Spleen (tissue), 7 donors: ENCODE measurements around the gene RAE1.

Experiments
- CTCF ChIP-seq, 11 experiments: fragments of 200-600 bp in 7 of 11; fragments of 450-650 bp in 4 of 11; sonication (generic) in 4 of 11; IDR thresholded peaks in 8 of 11; conservative IDR thresholded peaks in 3 of 11; 1 replicate in 7 of 11; 2 replicates in 4 of 11; pipeline versions ENCODE4 v1.4.0 to v1.8.0; 2016 to 2021; ENCODE audit warnings: antibody characterized with exemption in 11 of 11, inconsistent platforms in 4 of 11, mild to moderate bottlenecking in 1 of 11
- POLR2AphosphoS5 ChIP-seq, 3 donors: sonication (generic); formaldehyde crosslinking; IDR thresholded peaks; one replicate each; pipeline ENCODE4 v1.5.1; 2017; ENCODE audit warnings: antibody characterized with exemption in 3 of 3
- donor health status: DM: no; HTN: no; CAD: no; lungs with moderate emphysema.
- donor health status: DM: no; HTN: no; CAD: no.
- donor health status: DM: no; HTN: no; CAD: no.

DNA sequence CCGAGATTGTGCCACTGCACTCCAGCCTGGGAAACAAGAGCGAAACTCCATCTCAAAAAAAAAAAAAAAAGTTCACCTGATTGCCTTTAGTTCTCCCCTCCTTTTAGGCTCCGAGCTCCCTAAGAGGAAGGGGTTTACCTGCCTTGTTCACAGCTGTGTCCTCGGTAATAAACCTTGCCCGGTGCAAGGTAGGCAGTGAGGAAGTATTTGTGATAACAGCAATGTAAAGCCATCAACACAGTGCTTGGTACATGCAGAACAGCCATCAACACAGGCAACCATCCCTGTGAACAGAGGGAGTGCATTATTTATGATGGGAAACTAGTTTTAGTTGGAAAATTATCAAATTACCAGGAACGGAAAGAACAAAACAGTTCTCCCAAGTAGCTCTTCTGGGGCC, 23.2 kb upstream of the RAE1 start:
- TF ChIP-seq CTCF (IDR thresholded peaks at IDR 0.05 in 8 of 11, conservative IDR thresholded peaks at IDR 0.05 in 3 of 11) (no peak), POLR2AphosphoS5 (IDR thresholded peaks at IDR 0.05) (no peak)
